ENCODE results near the gene NPAS3.

The NPAS3 gene

GRCh38 chr14:33273978-33274377 lies 335.3 kb downstream of the NPAS3 start:
- no peak for DNase-seq

- no peak for DNase-seq
Measured at GRCh38 chr14:33275879-33276278, 337.2 kb downstream of the NPAS3 start.

- no peak for DNase-seq
Measured at GRCh38 chr14:33279865-33280264, 341.2 kb downstream of the NPAS3 start.

GRCh38 chr14:33280646-33281045 lies 342.0 kb downstream of the NPAS3 start:
- no peak for DNase-seq

- no peak for DNase-seq
Measured at GRCh38 chr14:33282331-33283230, 343.9 kb downstream of the NPAS3 start.

- no peak for DNase-seq
Measured at GRCh38 chr14:33285902-33286700, 347.4 kb downstream of the NPAS3 start.

- no peak for DNase-seq
Measured at GRCh38 chr14:33287189-33287588, 348.5 kb downstream of the NPAS3 start.

GRCh38 chr14:33290641-33291040 lies 352.0 kb downstream of the NPAS3 start:
- DNase-seq = no peak

GRCh38 chr14:33291529-33292104 lies 352.9 kb downstream of the NPAS3 start:
- no peak for DNase-seq

GRCh38 chr14:33294419-33294818 lies 355.7 kb downstream of the NPAS3 start:
- no peak for DNase-seq

GRCh38 chr14:33297565-33297964 lies 358.9 kb downstream of the NPAS3 start:
- DNase-seq = no peak

GRCh38 chr14:33307691-33308251 lies 369.1 kb downstream of the NPAS3 start:
- no peak for DNase-seq

GRCh38 chr14:33309106-33309505 lies 370.4 kb downstream of the NPAS3 start:
- no peak for DNase-seq

GRCh38 chr14:33315217-33315616 lies 376.5 kb downstream of the NPAS3 start:
- no peak for DNase-seq

GRCh38 chr14:33315721-33316120 lies 377.0 kb downstream of the NPAS3 start:
- no peak for DNase-seq

GRCh38 chr14:33317675-33318074 lies 379.0 kb downstream of the NPAS3 start:
- no peak for DNase-seq

- no peak for DNase-seq
Measured at GRCh38 chr14:33323979-33324378, 385.3 kb downstream of the NPAS3 start.

GRCh38 chr14:33331176-33331949 lies 392.7 kb downstream of the NPAS3 start:
- no peak for DNase-seq

GRCh38 chr14:33332497-33332896 lies 393.8 kb downstream of the NPAS3 start:
- DNase-seq = no peak

GRCh38 chr14:33335366-33335765 lies 396.7 kb downstream of the NPAS3 start:
- no peak for DNase-seq

GRCh38 chr14:33342299-33342974 lies 403.8 kb downstream of the NPAS3 start:
- DNase-seq = no peak

- no peak for DNase-seq
Measured at GRCh38 chr14:33343016-33343415, 404.3 kb downstream of the NPAS3 start.
